DOHH2 (cell line): Measurements from ENCODE around the gene GMEB2.

ENCODE experiments used
- CTCF ChIP-seq: fragments of 200-600 bp; sonication (generic); IDR thresholded peaks from one replicate; pipeline ENCODE4 v1.5.1; 2014; ENCODE audit warnings: antibody characterized with exemption, mild to moderate bottlenecking, low read depth, low read length; ENCODE audit not compliant: poor library complexity, severe bottlenecking
- EZH2phosphoT487 ChIP-seq: fragments of 200-600 bp; sonication (generic); IDR thresholded peaks from 2 replicates; pipeline ENCODE4 v1.6.1; 2017; ENCODE audit warnings: borderline replicate concordance, mild to moderate bottlenecking, antibody characterized with exemption, low read length, moderate library complexity, mixed read lengths

DNA sequence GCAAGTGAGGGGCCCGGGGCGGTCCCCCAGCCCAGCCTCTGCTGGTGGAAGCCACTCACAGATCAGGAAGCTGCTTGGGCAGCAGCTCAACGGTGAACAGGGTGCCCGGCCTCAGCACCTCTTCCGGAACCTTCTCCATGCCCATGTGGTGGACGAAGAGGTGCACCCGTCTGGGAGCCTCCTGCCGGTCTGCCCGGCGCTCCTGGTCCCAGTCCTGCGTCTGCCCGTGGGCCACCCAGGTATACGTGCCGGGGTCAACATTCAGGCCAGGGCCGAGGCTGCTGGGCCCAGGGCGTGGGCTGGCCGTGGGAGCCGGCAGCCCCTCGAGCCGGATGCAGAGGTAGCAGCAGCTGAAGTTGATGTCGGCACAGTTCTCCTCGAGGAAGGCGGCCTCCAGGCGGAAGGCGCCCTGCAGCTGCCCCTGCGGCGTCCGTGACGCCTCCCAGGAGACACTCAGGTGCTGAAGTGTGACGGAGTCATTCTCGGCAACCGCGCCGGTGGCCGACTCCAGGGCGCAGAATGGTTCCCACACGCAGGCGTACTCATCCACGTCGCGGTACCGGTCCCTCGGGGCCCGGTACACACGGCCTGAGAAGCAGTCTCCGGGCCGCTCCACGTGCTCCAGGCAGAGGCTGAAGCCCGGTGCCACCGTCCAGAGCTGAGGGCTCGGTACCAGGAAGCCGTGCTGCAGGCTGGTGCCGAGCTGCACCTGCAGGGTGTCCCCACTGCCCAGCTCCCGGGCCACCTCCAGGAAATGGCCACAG is 64.3 kb downstream of the GMEB2 start:
- TF ChIP-seq CTCF (no peak), EZH2phosphoT487 (no peak)
